AG09319 (cell line): ENCODE measurements around the gene NYAP2.

Source experiments
- DNase-seq: peaks from one replicate; pipeline ENCODE4 v3.0.0-alpha.2; 2010; ENCODE audit warnings: low read depth; ENCODE audit errors: extremely low read depth
- CTCF ChIP-seq: IDR thresholded peaks from 2 replicates; pipeline ENCODE4 v1.5.1; 2011; ENCODE audit warnings: low read depth, mild to moderate bottlenecking, inconsistent platforms, low read length, moderate library complexity

NYAP2 gene

GRCh38 chr2:225472161-225472560 lies 72.7 kb downstream of the NYAP2 start:
- DNase-seq = no peak
- no peak for TF ChIP-seq CTCF

- DNase-seq = no peak
- TF ChIP-seq CTCF = no peak
Measured at GRCh38 chr2:225479386-225479785, 79.9 kb downstream of the NYAP2 start.

- DNase-seq = no peak
- TF ChIP-seq CTCF = no peak
Measured at GRCh38 chr2:225484751-225485150, 85.2 kb downstream of the NYAP2 start.

GRCh38 chr2:225486236-225486635 lies 86.7 kb downstream of the NYAP2 start:
- TF ChIP-seq CTCF = no peak

GRCh38 chr2:225487878-225488416 lies 88.4 kb downstream of the NYAP2 start:
- TF ChIP-seq CTCF = no peak
- DNase-seq = no peak

More at GRCh38 chr2:225486236-225486635, 86.7 kb downstream of the NYAP2 start:
- no peak for DNase-seq

- TF ChIP-seq CTCF = no peak
- no peak for DNase-seq
Measured at GRCh38 chr2:225488743-225489142, 89.2 kb downstream of the NYAP2 start.

- TF ChIP-seq CTCF = no peak
- no peak for DNase-seq
Measured at GRCh38 chr2:225493420-225494099, 94.0 kb downstream of the NYAP2 start.
